GM04504 (cell line): ENCODE data around the gene TESMIN.

Source experiments
- DNase-seq: peaks from one replicate; pipeline ENCODE4 v3.0.0-alpha.2; 2012; ENCODE audit warnings: low read depth

The TESMIN gene

GRCh38 chr11:68711114-68711513, 40.2 kb downstream of the TESMIN start:
- DNase-seq: no peak

- DNase-seq: no peak
These were observed 40.9 kb downstream of the TESMIN start for GRCh38 chr11:68710409-68710808.

DNA sequence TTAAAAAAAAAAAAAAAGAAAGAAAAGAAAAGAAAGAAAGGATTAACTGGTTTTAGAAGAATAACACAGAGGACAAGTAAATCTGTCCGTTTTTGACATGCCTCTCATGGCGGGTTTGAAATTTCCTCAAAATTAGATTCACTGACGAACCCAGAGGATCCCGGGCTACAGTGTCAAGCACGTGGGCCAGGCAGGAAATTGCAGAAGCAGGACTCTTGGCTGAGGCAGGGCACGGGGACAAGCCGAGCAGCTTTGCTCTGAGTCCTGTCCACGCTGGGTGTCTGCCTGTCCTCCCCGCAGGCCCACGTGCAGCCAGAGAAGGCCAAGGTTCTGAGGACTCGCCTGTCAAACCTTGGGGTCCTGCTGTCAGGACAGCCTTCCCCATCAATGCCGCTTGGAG, 42.3 kb downstream of the TESMIN start:
- no peak for DNase-seq

DNA sequence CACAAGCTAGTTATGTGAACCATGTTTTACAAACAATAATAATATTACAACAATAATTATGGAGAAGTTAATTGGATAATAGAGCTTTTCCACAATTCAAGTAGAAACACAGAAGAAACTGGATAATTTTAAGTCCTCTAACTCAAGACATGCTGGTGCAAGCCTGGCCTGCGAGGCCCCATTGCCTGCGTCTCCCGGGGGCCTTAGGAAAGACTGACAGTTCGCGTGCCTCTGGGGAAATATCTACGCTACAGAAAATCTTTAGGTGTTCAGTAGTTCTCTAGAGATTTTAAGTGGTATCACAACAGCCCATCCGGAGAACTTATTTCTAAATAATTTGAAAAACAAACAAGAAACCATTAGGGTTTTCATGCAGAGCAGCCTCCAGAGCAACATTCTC, 43.8 kb downstream of the TESMIN start:
- DNase-seq: no peak

GRCh38 chr11:68704887-68705286, 46.4 kb downstream of the TESMIN start:
- DNase-seq: no peak

GRCh38 chr11:68698993-68699392, 52.3 kb downstream of the TESMIN start:
- no peak for DNase-seq

- DNase-seq: no peak
These were observed 55.8 kb downstream of the TESMIN start for GRCh38 chr11:68695531-68695930.

GRCh38 chr11:68694431-68695297, 56.7 kb downstream of the TESMIN start:
- DNase-seq: no peak

DNA sequence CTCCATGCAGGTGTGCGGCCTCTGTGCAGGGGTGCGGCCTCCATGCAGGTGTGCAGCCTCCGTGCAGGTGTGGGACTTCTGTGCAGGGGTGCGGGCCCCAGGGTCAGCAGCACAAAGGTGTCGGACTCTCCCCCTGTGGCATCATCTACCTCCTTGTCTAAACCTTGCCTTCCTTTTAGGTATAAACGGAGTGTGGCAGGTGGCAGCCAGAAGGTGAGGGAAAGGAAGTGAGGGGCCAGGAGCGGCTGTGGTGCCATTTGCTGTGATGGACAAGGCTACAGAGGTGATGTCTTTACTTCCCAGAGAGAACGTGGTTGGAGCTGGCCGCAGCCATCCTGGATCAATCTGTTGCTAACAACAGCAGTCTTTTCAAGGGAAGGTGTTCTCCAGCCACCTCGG, 57.8 kb downstream of the TESMIN start:
- no peak for DNase-seq

DNA sequence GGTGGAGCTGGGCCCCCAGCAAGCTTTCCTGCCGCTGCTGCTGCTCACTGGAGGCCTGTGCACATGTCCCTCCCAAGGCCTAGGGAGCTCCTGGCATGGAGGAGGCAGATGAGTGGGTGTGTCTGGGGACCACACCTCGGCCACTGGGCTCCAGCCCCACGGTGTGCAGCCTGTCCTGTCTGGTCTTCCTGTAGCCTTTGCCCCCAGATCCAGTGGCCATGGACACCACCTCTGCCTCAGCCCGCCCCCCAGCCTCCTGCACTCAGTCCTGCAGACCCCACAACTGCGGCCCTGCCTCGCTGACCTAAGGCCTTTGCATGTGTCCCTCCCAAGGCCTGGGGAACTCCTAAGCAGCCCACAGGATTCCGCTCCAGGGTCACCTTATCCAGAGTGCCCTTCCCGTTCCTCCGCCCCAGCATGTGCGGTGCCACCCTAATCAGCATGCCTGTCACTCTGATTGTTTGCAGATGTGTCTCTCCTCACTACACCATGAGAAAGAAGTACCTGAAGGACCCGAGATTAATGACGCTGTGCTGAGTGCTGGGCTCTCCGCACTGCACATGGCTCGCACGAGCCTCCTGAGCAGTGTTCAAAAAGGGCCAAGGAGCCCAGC, 58.3 kb downstream of the TESMIN start:
- DNase-seq: no peak

- DNase-seq: no peak
These were observed 59.2 kb downstream of the TESMIN start for GRCh38 chr11:68692115-68692514.

GRCh38 chr11:68691402-68691784, 59.9 kb downstream of the TESMIN start:
- DNase-seq: no peak

DNA sequence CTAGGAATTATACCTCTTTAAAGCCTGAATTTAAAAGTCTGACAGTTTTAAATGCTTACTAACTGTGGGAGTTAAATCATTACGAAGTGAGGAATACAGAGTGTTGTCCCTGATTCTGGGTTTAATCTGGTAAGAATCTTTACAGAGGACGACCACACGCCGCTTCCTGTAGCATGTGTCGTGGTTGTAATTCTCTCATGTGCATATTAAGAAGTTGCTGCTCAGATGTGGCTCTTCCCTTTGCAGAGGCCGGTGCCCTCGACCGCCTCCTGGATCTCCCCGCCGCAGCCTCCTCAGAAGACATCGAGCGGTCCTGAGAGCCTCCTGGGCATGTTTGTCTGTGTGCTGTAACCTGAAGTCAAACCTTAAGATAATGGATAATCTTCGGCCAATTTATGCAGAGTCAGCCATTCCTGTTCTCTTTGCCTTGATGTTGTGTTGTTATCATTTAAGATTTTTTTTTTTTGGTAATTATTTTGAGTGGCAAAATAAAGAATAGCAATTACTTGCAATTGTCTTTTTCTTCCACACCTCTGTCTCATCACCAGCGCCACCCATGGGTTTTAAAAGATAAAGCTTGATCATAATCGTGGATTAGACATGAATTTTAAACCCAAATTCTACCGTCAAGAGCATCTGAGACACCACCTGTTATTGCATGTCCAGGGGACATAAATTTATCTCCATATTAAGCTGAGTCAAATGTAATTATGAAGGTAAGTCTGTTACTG, 60.5 kb downstream of the TESMIN start:
- no peak for DNase-seq

DNA sequence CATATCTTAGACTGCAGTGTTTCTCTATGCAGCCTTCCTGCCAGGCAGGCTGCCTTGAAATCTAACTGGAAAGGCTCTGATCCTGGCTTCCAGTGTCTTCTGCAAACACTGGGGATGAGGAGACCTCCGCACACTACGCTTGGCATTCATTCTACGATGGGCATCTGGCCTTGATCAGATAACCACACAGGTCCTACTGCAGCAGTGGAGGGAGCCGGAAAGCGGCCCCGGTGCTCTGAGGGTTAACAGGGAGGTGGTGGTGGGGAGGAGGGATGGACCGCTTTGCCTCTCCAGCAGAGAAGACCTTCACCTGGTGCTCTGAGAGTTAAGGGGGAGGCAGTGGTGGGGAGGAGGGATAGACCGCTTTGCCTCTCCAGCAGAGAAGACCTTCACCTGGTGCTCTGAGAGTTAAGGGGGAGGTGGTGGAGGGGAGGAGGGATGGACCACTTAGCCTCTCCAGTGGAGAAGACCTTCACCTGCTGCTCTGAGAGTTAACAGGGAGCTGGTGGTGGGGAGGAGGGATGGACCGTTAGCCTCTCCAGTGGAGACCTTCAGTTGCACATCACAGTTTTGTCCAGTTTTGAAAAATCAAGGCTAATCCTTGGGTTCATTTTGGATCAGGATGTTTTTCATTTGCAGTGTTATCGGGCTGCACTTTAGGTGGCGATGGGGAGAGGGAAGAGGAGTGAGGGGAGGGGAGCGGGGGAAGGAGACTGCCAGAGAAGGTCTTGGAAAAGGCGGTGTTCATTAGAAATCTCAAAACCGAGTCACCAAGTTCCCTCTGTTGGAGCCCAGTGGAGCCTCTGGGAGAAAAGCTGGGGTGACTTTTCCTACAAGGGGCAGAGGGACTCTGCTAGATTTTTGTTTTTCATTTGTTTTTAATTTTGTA, 61.3 kb downstream of the TESMIN start:
- DNase-seq: no peak

DNA sequence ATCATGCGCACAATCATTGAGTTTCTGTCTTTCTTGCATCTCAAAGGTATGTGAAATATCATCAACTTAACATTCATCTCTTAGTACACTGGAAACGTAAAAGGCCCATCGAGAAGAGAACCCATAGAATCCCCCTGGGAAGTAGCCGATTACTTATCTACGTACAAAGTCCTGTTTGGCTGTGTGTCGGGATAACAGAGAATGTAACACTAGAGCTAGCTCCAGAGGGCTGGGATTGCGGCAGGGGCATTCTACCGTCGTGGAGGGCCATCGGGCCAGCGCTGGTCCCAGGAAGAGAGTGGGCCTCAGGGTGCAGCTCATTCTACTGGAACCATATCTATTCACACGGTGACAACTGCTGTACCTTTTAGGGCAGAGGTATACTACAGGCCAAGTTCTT, 62.4 kb downstream of the TESMIN start:
- no peak for DNase-seq

- DNase-seq: no peak
These were observed 63.3 kb downstream of the TESMIN start for GRCh38 chr11:68687986-68688385.

DNA sequence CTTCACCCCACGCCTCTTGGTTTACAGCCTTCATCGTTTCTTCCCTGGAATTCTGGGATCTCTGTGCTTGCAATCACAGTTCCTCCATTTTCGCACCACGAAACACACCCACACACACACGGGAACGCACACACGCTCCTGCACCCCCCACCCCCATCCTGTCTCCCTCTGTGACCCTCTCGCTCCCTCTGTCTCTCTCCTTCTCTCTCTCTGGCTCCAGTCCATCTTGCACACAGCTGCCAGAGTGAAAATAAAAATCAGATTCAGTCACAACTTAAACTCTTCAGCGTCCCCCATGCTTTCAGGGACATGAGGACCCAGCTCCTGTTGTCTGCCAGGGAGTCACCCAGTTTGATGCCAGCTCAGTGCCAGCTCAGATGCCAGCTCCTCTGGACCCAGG, 64.0 kb downstream of the TESMIN start:
- no peak for DNase-seq

- no peak for DNase-seq
These were observed 64.8 kb downstream of the TESMIN start for GRCh38 chr11:68686486-68686885.

- no peak for DNase-seq
These were observed 65.5 kb downstream of the TESMIN start for GRCh38 chr11:68685656-68686380.

GRCh38 chr11:68684385-68685356, 66.6 kb downstream of the TESMIN start, which contains the start of gene GAL:
TSS of gene GAL (plus strand) at chr11:68684544. CDS start at chr11:68684924, 380 bp downstream.
- DNase-seq: no peak
